ENCODE measurements around the gene SPTLC2. TPM values are rescaled to one million over a fixed set of nuclear protein-coding genes. Genes with fewer than 3 reads are reported as not detected.

The SPTLC2 gene
- polyA plus RNA-seq, 1 donor = 20.3 TPM

GRCh38 chr14:77585385-77585784 lies 31.1 kb downstream of the SPTLC2 start:
- DNase-seq = no peak

- DNase-seq = no peak
These were observed 31.6 kb downstream of the SPTLC2 start for GRCh38 chr14:77584809-77585208.

- DNase-seq = no peak
These were observed 32.8 kb downstream of the SPTLC2 start for GRCh38 chr14:77583657-77584056.

GRCh38 chr14:77582511-77582910 lies 33.9 kb downstream of the SPTLC2 start:
- peak; percentile 20 for DNase-seq

GRCh38 chr14:77580964-77581505 lies 35.4 kb downstream of the SPTLC2 start:
- DNase-seq = peak; percentile 22

GRCh38 chr14:77580477-77580876 lies 36.0 kb downstream of the SPTLC2 start:
- peak; percentile 13 for DNase-seq

GRCh38 chr14:77579780-77580179 lies 36.7 kb downstream of the SPTLC2 start:
- DNase-seq = no peak

- no peak for DNase-seq
These were observed 37.4 kb downstream of the SPTLC2 start for GRCh38 chr14:77579065-77579464.

GRCh38 chr14:77574446-77575115 lies 41.9 kb downstream of the SPTLC2 start:
- DNase-seq = no peak

- DNase-seq = no peak
These were observed 42.5 kb downstream of the SPTLC2 start for GRCh38 chr14:77573964-77574363.

GRCh38 chr14:77570706-77571268 lies 45.6 kb downstream of the SPTLC2 start:
- no peak for DNase-seq

GRCh38 chr14:77565994-77566305 lies 50.5 kb downstream of the SPTLC2 start:
- no peak for DNase-seq

- no peak for DNase-seq
These were observed 51.0 kb downstream of the SPTLC2 start for GRCh38 chr14:77565289-77565993.

GRCh38 chr14:77562681-77563080 lies 53.8 kb downstream of the SPTLC2 start:
- DNase-seq = no peak

GRCh38 chr14:77561881-77562280 lies 54.6 kb downstream of the SPTLC2 start:
- DNase-seq = no peak

- no peak for DNase-seq
These were observed 57.1 kb downstream of the SPTLC2 start for GRCh38 chr14:77559381-77559780.

- DNase-seq = no peak
These were observed 59.0 kb downstream of the SPTLC2 start for GRCh38 chr14:77557391-77557790.

- no peak for DNase-seq
These were observed 59.5 kb downstream of the SPTLC2 start for GRCh38 chr14:77556946-77557345.

- no peak for DNase-seq
These were observed 61.4 kb downstream of the SPTLC2 start for GRCh38 chr14:77554816-77555599.

- no peak for DNase-seq
These were observed 62.2 kb downstream of the SPTLC2 start for GRCh38 chr14:77554207-77554606.

- no peak for DNase-seq
These were observed 67.0 kb downstream of the SPTLC2 start for GRCh38 chr14:77549451-77549850.

GRCh38 chr14:77547512-77548180 lies 68.8 kb downstream of the SPTLC2 start:
- no peak for DNase-seq
